A549 treated with AZD9567 at 1 μM for 4 hours (cell line): ENCODE measurements around the gene TMEM86A. TPM values are rescaled to one million over a fixed set of nuclear protein-coding genes. Genes with fewer than 3 reads are reported as not detected.

Experiments
- total RNA-seq: library from RNA; stranded (reverse); fragments of 200-300 nt; extraction: Qiagen RNA extraction; gene quantifications from 5 replicates; pipeline ENCODE4 v1.2.3, GENCODE V29; 2022; ENCODE audit not compliant: insufficient read depth

Gene TMEM86A
- total RNA-seq: 0.25 to 0.42 TPM (median 0.32 TPM) in 4 of 5 replicates, not detected in the other

GRCh38 chr11:18698341-18699268 is at the start of gene TMEM86A:
TSS of gene TMEM86A (plus strand) at chr11:18698779. CDS start at chr11:18698887, 108 bp downstream.

GRCh38 chr11:18726040-18726439 is 27.5 kb downstream of the TMEM86A start, which contains the start of gene IGSF22:
TSS of gene IGSF22 (minus strand) at chr11:18726188. CDS start at chr11:18724236, 1,952 bp downstream.

Other genes with a start within 250 kb of the TMEM86A start
- gene LDHAL6A, start 242.9 kb upstream of the TMEM86A start, total RNA-seq: not detected in 5 replicates
- 95.6 to 154 TPM (median 101 TPM) in 5 replicates for gene TSG101, start 171.8 kb upstream of the TMEM86A start, total RNA-seq
- 18.3 to 22.1 TPM (median 21.0 TPM) in 5 replicates for gene UEVLD, start 110.0 kb upstream of the TMEM86A start, total RNA-seq
- gene MISFA, start 99.0 kb upstream of the TMEM86A start, total RNA-seq: 1.8 to 2.6 TPM (median 2.1 TPM) in 4 of 5 replicates, not detected in the other
- 15.7 to 20.7 TPM (median 18.0 TPM) in 5 replicates for gene SPTY2D1, start 64.4 kb upstream of the TMEM86A start, total RNA-seq
- not detected in 5 replicates for gene IGSF22, start 27.4 kb downstream of the TMEM86A start, total RNA-seq
- gene PTPN5, start 93.0 kb downstream of the TMEM86A start, total RNA-seq: not detected in 5 replicates
- gene MRGPRX1, start 240.6 kb downstream of the TMEM86A start, total RNA-seq: not detected in 5 replicates